Measurements from ENCODE around the gene PRKCB.
"Not testable (repeated sequence)": the region's sequence is repeated elsewhere in the genome, so short reads cannot be mapped to it uniquely, and the experiment has no call there.

PRKCB gene

GRCh38 chr16:24007934-24008333 lies 172.2 kb downstream of the PRKCB start:
- H3K36me3 ChIP-seq (ENCODE audit: control insufficient read depth in 5 of 5, insufficient read depth in 5 of 5, low read length in 5 of 5) = no peaks in the 10 kb centered on the region
- no peak overlapping the region for H3K9ac ChIP-seq (ENCODE audit: low read length in 5 of 5)
- peaks cover 0 to 6% (median 0%) of the 10 kb centered on the region in 5 donors for H3K4me1 ChIP-seq (ENCODE audit: control insufficient read depth in 5 of 5, insufficient read depth in 5 of 5, low read length in 5 of 5)
- H3K27ac ChIP-seq (ENCODE audit: low read depth, low read length) = no peak overlapping the region
- H3K4me3 ChIP-seq (ENCODE audit: low read depth in 1 of 5, low read length in 5 of 5) = no peak overlapping the region
- peaks cover 0 to 4% (median 0%) of the 10 kb centered on the region in 5 donors for H3K27me3 ChIP-seq (ENCODE audit: control insufficient read depth in 5 of 5, insufficient read depth in 4 of 5, low read length in 5 of 5)
- H3K9me3 ChIP-seq (ENCODE audit: control insufficient read depth in 5 of 5, low read length in 5 of 5) = no peaks in the 10 kb centered on the region

DNA sequence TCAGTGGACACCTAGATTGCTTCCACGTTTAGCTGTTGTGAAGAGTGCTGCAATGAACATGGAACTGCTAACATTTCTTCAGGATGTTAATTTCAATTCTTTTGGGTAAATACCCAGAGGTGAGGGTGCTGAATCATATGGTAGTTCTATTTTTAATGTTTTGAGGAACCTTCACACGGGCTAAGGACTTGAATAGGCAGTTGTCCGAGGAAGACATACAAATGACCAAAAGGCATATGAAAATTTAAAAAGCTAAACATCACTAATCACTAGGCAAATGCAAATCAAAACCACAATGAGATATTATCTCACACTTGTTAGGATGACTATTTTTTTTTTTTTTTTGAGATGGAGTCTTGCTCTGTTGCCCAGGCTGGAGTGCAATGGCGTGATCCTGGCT lies 173.3 kb downstream of the PRKCB start:
- Histone ChIP-seq H3K27me3 (ENCODE audit: control insufficient read depth in 5 of 5, insufficient read depth in 4 of 5, low read length in 5 of 5) (peaks cover 0 to 4% (median 0%) of the 10 kb centered on the region in 5 donors), H3K36me3 (ENCODE audit: control insufficient read depth in 5 of 5, insufficient read depth in 5 of 5, low read length in 5 of 5) (no peaks in the 10 kb centered on the region), H3K27ac (ENCODE audit: low read depth, low read length) (no peak overlapping the region), H3K9me3 (ENCODE audit: control insufficient read depth in 5 of 5, low read length in 5 of 5) (no peaks in the 10 kb centered on the region), H3K4me3 (ENCODE audit: low read depth in 1 of 5, low read length in 5 of 5) (no peak overlapping the region), H3K9ac (ENCODE audit: low read length in 5 of 5) (no peak overlapping the region), H3K4me1 (ENCODE audit: control insufficient read depth in 5 of 5, insufficient read depth in 5 of 5, low read length in 5 of 5) (peaks cover 0 to 6% (median 0%) of the 10 kb centered on the region in 5 donors)

- Histone ChIP-seq H3K9me3 (ENCODE audit: control insufficient read depth in 5 of 5, low read length in 5 of 5) (no peaks in the 10 kb centered on the region), H3K27ac (ENCODE audit: low read depth, low read length) (no peak overlapping the region), H3K4me3 (ENCODE audit: low read depth in 1 of 5, low read length in 5 of 5) (no peak overlapping the region), H3K9ac (ENCODE audit: low read length in 5 of 5) (no peak overlapping the region), H3K27me3 (ENCODE audit: control insufficient read depth in 5 of 5, insufficient read depth in 4 of 5, low read length in 5 of 5) (peaks cover 0 to 4% (median 0%) of the 10 kb centered on the region in 5 donors), H3K36me3 (ENCODE audit: control insufficient read depth in 5 of 5, insufficient read depth in 5 of 5, low read length in 5 of 5) (no peaks in the 10 kb centered on the region), H3K4me1 (ENCODE audit: control insufficient read depth in 5 of 5, insufficient read depth in 5 of 5, low read length in 5 of 5) (peaks cover 0 to 6% (median 0%) of the 10 kb centered on the region in 5 donors)
These were observed 174.2 kb downstream of the PRKCB start for GRCh38 chr16:24009955-24010354.

GRCh38 chr16:24010440-24011089 lies 174.8 kb downstream of the PRKCB start:
- Histone ChIP-seq H3K4me1 (ENCODE audit: control insufficient read depth in 5 of 5, insufficient read depth in 5 of 5, low read length in 5 of 5) (peaks cover 0 to 6% (median 0%) of the 10 kb centered on the region in 5 donors), H3K36me3 (ENCODE audit: control insufficient read depth in 5 of 5, insufficient read depth in 5 of 5, low read length in 5 of 5) (no peaks in the 10 kb centered on the region), H3K27me3 (ENCODE audit: control insufficient read depth in 5 of 5, insufficient read depth in 4 of 5, low read length in 5 of 5) (peaks cover 0 to 8% (median 0%) of the 10 kb centered on the region in 5 donors), H3K9ac (ENCODE audit: low read length in 5 of 5) (no peak overlapping the region), H3K27ac (ENCODE audit: low read depth, low read length) (no peak overlapping the region), H3K4me3 (ENCODE audit: low read depth in 1 of 5, low read length in 5 of 5) (no peak overlapping the region), H3K9me3 (ENCODE audit: control insufficient read depth in 5 of 5, low read length in 5 of 5) (no peaks in the 10 kb centered on the region)

- no peak overlapping the region for H3K27ac ChIP-seq (ENCODE audit: low read depth, low read length)
- no peak overlapping the region for H3K4me3 ChIP-seq (ENCODE audit: low read depth in 1 of 5, low read length in 5 of 5)
- peaks cover 0 to 6% (median 0%) of the 10 kb centered on the region in 5 donors for H3K4me1 ChIP-seq (ENCODE audit: control insufficient read depth in 5 of 5, insufficient read depth in 5 of 5, low read length in 5 of 5)
- H3K27me3 ChIP-seq (ENCODE audit: control insufficient read depth in 5 of 5, insufficient read depth in 4 of 5, low read length in 5 of 5) = peaks cover 0 to 9% (median 0%) of the 10 kb centered on the region in 5 donors
- H3K9ac ChIP-seq (ENCODE audit: low read length in 5 of 5) = no peak overlapping the region
- no peaks in the 10 kb centered on the region for H3K9me3 ChIP-seq (ENCODE audit: control insufficient read depth in 5 of 5, low read length in 5 of 5)
- H3K36me3 ChIP-seq (ENCODE audit: control insufficient read depth in 5 of 5, insufficient read depth in 5 of 5, low read length in 5 of 5) = no peaks in the 10 kb centered on the region
These were observed 175.5 kb downstream of the PRKCB start for GRCh38 chr16:24011237-24011636.

GRCh38 chr16:24013054-24013636 lies 177.4 kb downstream of the PRKCB start:
- Histone ChIP-seq H3K36me3 (ENCODE audit: control insufficient read depth in 5 of 5, insufficient read depth in 5 of 5, low read length in 5 of 5) (no peaks in the 10 kb centered on the region), H3K9ac (ENCODE audit: low read length in 5 of 5) (no peak overlapping the region), H3K27ac (ENCODE audit: low read depth, low read length) (no peak overlapping the region), H3K27me3 (ENCODE audit: control insufficient read depth in 5 of 5, insufficient read depth in 4 of 5, low read length in 5 of 5) (peaks cover 0 to 5% (median 0%) of the 10 kb centered on the region in 5 donors), H3K9me3 (ENCODE audit: control insufficient read depth in 5 of 5, low read length in 5 of 5) (no peaks in the 10 kb centered on the region), H3K4me3 (ENCODE audit: low read depth in 1 of 5, low read length in 5 of 5) (no peak overlapping the region), H3K4me1 (ENCODE audit: control insufficient read depth in 5 of 5, insufficient read depth in 5 of 5, low read length in 5 of 5) (peaks cover 0 to 6% (median 0%) of the 10 kb centered on the region in 5 donors)

GRCh38 chr16:24013864-24014645 lies 178.3 kb downstream of the PRKCB start:
- Histone ChIP-seq H3K9me3 (ENCODE audit: control insufficient read depth in 5 of 5, low read length in 5 of 5) (no peaks in the 10 kb centered on the region), H3K4me3 (ENCODE audit: low read depth in 1 of 5, low read length in 5 of 5) (no peak overlapping the region), H3K27ac (ENCODE audit: low read depth, low read length) (no peak overlapping the region), H3K36me3 (ENCODE audit: control insufficient read depth in 5 of 5, insufficient read depth in 5 of 5, low read length in 5 of 5) (no peaks in the 10 kb centered on the region), H3K4me1 (ENCODE audit: control insufficient read depth in 5 of 5, insufficient read depth in 5 of 5, low read length in 5 of 5) (peaks cover 0 to 3% (median 0%) of the 10 kb centered on the region in 5 donors), H3K27me3 (ENCODE audit: control insufficient read depth in 5 of 5, insufficient read depth in 4 of 5, low read length in 5 of 5) (peaks cover 0 to 5% (median 0%) of the 10 kb centered on the region in 5 donors), H3K9ac (ENCODE audit: low read length in 5 of 5) (no peak overlapping the region)

DNA sequence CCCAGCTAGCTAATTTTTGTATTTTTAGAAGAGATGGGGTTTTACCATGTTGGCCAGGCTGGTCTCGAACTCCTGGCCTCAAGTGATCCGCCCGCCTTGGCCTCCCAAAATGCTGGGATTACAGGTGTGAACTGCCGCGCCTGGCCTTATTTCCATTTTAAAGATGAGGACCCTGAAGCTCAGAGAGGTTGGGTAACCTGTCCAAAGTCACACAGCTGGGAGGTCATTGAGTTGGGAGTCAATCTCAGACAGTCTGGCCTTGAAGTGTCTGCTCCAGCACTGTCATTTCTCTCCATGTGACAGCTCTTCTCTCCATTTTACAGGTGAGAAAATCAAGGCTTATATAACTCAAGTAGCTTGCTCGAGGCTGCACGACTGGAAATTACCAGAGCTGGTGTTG lies 179.2 kb downstream of the PRKCB start:
- H3K4me1 ChIP-seq (ENCODE audit: control insufficient read depth in 5 of 5, insufficient read depth in 5 of 5, low read length in 5 of 5); H3K9me3 ChIP-seq (ENCODE audit: control insufficient read depth in 5 of 5, low read length in 5 of 5); H3K9ac ChIP-seq (ENCODE audit: low read length in 5 of 5); H3K4me3 ChIP-seq (ENCODE audit: low read depth in 1 of 5, low read length in 5 of 5); H3K27ac ChIP-seq (ENCODE audit: low read depth, low read length); H3K27me3 ChIP-seq (ENCODE audit: control insufficient read depth in 5 of 5, insufficient read depth in 4 of 5, low read length in 5 of 5); H3K36me3 ChIP-seq (ENCODE audit: control insufficient read depth in 5 of 5, insufficient read depth in 5 of 5, low read length in 5 of 5): not testable (repeated sequence)

DNA sequence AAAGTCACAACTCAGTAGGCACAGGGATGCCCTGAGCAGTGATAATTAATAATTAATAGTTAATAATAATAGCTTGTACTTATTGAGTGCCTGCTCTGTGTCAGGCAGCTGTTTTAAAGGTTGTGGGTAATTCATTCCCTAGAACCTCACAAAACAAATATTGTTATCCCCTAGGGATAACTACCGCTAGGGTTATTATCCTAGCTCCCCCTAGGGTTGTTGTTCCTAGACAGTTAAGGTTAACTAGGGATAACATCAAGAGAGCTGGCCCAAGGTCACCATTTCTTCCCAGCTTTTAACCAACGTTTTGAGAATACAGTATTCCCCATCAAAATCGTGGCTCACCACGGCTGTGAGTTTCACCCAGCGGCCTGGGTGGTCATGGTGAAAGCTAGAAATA lies 180.1 kb downstream of the PRKCB start:
- H3K9me3 ChIP-seq (ENCODE audit: control insufficient read depth in 5 of 5, low read length in 5 of 5) = no peaks in the 10 kb centered on the region
- H3K9ac ChIP-seq (ENCODE audit: low read length in 5 of 5) = no peak overlapping the region
- no peak overlapping the region for H3K4me3 ChIP-seq (ENCODE audit: low read depth in 1 of 5, low read length in 5 of 5)

DNA sequence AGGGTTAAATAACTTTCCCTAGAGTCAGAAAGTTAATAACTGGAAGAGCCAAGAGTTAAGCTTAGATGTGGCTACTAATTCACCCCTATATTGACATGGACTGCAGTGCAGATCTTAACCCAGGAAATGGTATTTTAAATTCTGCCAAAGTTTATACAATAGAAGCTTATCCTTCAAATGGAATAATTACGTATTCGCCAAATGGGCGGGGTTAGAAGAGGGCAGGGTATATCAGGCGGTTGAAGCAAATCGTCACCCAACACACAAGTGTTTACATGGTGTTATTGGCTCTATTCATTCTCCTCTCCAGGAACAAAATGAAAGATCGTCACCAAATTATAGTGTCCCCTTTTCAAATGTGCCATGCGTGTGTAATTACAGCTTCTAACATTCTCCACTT lies 182.7 kb downstream of the PRKCB start:
- H3K4me3 ChIP-seq (ENCODE audit: low read depth in 1 of 5, low read length in 5 of 5) = no peak overlapping the region
- H3K36me3 ChIP-seq (ENCODE audit: control insufficient read depth in 5 of 5, insufficient read depth in 5 of 5, low read length in 5 of 5) = no peaks in the 10 kb centered on the region
- H3K27ac ChIP-seq (ENCODE audit: low read depth, low read length) = no peak overlapping the region
- no peaks in the 10 kb centered on the region for H3K4me1 ChIP-seq (ENCODE audit: control insufficient read depth in 5 of 5, insufficient read depth in 5 of 5, low read length in 5 of 5)
- peaks cover 0 to 5% (median 0%) of the 10 kb centered on the region in 5 donors for H3K27me3 ChIP-seq (ENCODE audit: control insufficient read depth in 5 of 5, insufficient read depth in 4 of 5, low read length in 5 of 5)
- no peak overlapping the region for H3K9ac ChIP-seq (ENCODE audit: low read length in 5 of 5)
- no peaks in the 10 kb centered on the region for H3K9me3 ChIP-seq (ENCODE audit: control insufficient read depth in 5 of 5, low read length in 5 of 5)

More for the DNA sequence above, 180.1 kb downstream of the PRKCB start:
- no peaks in the 10 kb centered on the region for H3K4me1 ChIP-seq (ENCODE audit: control insufficient read depth in 5 of 5, insufficient read depth in 5 of 5, low read length in 5 of 5)
- H3K27ac ChIP-seq (ENCODE audit: low read depth, low read length) = no peak overlapping the region
- H3K27me3 ChIP-seq (ENCODE audit: control insufficient read depth in 5 of 5, insufficient read depth in 4 of 5, low read length in 5 of 5) = peaks cover 0 to 5% (median 0%) of the 10 kb centered on the region in 5 donors
- H3K36me3 ChIP-seq (ENCODE audit: control insufficient read depth in 5 of 5, insufficient read depth in 5 of 5, low read length in 5 of 5) = no peaks in the 10 kb centered on the region

Data from subcutaneous abdominal adipose tissue (tissue), 5 donors.